ENCODE data around the gene MTMR3. TPM values are rescaled to one million over a fixed set of nuclear protein-coding genes. Genes with fewer than 3 reads are reported as not detected.

The MTMR3 gene
- polyA plus RNA-seq, 1 of the 3 experiments (the other 2 are of a cell fraction): 20.4 TPM

- Histone ChIP-seq H3K4me1 (ENCODE audit: control insufficient read depth in 1 of 2, insufficient read depth in 2 of 2, low read depth in 1 of 2, low read length in 1 of 2) (no peaks in the 10 kb centered on the region), H3K9me3 (no peaks in the 10 kb centered on the region), H4K20me1 (ENCODE audit: insufficient read depth) (no peaks in the 10 kb centered on the region), H3K4me2 (no peak overlapping the region), H3K27me3 (ENCODE audit: insufficient read depth) (no peaks in the 10 kb centered on the region), H2AFZ (ENCODE audit: low read depth) (no peak overlapping the region), H3K9ac (no peak overlapping the region), H3K79me2 (ENCODE audit: insufficient read depth) (0 out of 2 replicates have a peak, but pooled peaks cover 11% of the 10 kb centered on the region), H3F3A (replicated peaks; ENCODE audit: insufficient read depth) (peaks cover 3% of the 10 kb centered on the region), H3K27ac (ENCODE audit: low read depth in 2 of 2, low read length in 1 of 2) (no peak overlapping the region), H3K36me3 (replicated peaks in 1 of 2; ENCODE audit: control insufficient read depth in 1 of 2, insufficient read depth in 2 of 2, low read length in 1 of 2) (peaks cover 4 to 8% of the 10 kb centered on the region in 2 experiments), H3K9me2 (no peaks in the 10 kb centered on the region), H3K4me3 (ENCODE audit: low read depth in 2 of 2, low read length in 1 of 2) (no peak overlapping the region)
- no peak for DNase-seq
- POLR2A ChIA-PET: no interaction called here
- CTCF ChIA-PET: interaction anchor here (0.9 kb wide), 1 partner anchor 21 kb away, joined by 3 read pairs; no protein-coding TSS in a partner anchor
- 89% methylated on average over 2 of the region's 2 CpGs for WGBS (ENCODE audit: low lambda C conversion rate)
- no peak for TF ChIP-seq FOXM1 (IDR thresholded peaks at IDR 0.05; ENCODE audit: low read depth)
- TF ChIP-seq CTCF (IDR thresholded peaks at IDR 0.05): no peak
- no peak for TF ChIP-seq REST (IDR thresholded peaks at IDR 0.05; ENCODE audit: low read depth, low read length)
- no peak for TF ChIP-seq IRF3 (IDR thresholded peaks at IDR 0.05; ENCODE audit: low read depth, low read length)
- no peak for TF ChIP-seq GABPA (IDR thresholded peaks at IDR 0.05; ENCODE audit: low read depth)
- no peak for TF ChIP-seq MAX (IDR thresholded peaks at IDR 0.05; ENCODE audit: low read depth)
- TF ChIP-seq SIN3A (IDR thresholded peaks at IDR 0.05; ENCODE audit: borderline replicate concordance, low read depth, low read length): no peak
- TF ChIP-seq YY1 (IDR thresholded peaks at IDR 0.05; ENCODE audit: low read depth): no peak
- no peak for TF ChIP-seq FOSL2 (IDR thresholded peaks at IDR 0.05; ENCODE audit: borderline replicate concordance, low read depth)
These were observed 89.1 kb downstream of the MTMR3 start for GRCh38 chr22:29972121-29972520.

- DNase-seq: no peak
- WGBS (ENCODE audit: low lambda C conversion rate): 97% methylated on average over 4 of the region's 4 CpGs
- CTCF ChIA-PET: interaction anchor here (1.6 kb wide), 1 partner anchor 32 kb away, joined by 4 read pairs; no protein-coding TSS in a partner anchor
- Histone ChIP-seq H3K4me2 (no peak overlapping the region), H4K20me1 (ENCODE audit: insufficient read depth) (no peaks in the 10 kb centered on the region), H3K79me2 (ENCODE audit: insufficient read depth) (0 out of 2 replicates have a peak, but pooled peaks cover 1% of the 10 kb centered on the region), H3F3A (replicated peaks; ENCODE audit: insufficient read depth) (peaks cover 3% of the 10 kb centered on the region), H3K4me1 (ENCODE audit: control insufficient read depth in 1 of 2, insufficient read depth in 2 of 2, low read depth in 1 of 2, low read length in 1 of 2) (no peaks in the 10 kb centered on the region), H3K27me3 (ENCODE audit: insufficient read depth) (no peaks in the 10 kb centered on the region), H3K4me3 (ENCODE audit: low read depth in 2 of 2, low read length in 1 of 2) (no peak overlapping the region), H3K27ac (ENCODE audit: low read depth in 2 of 2, low read length in 1 of 2) (no peak overlapping the region), H3K36me3 (replicated peaks in 1 of 2; ENCODE audit: control insufficient read depth in 1 of 2, insufficient read depth in 2 of 2, low read length in 1 of 2) (peaks cover 4 to 8% of the 10 kb centered on the region in 2 experiments), H2AFZ (ENCODE audit: low read depth) (no peak overlapping the region), H3K9me3 (no peaks in the 10 kb centered on the region), H3K9me2 (no peaks in the 10 kb centered on the region), H3K9ac (no peak overlapping the region)
- POLR2A ChIA-PET: no interaction called here
- TF ChIP-seq USF2 (IDR thresholded peaks at IDR 0.05; ENCODE audit: borderline replicate concordance, low read depth, low read length): no peak
- TF ChIP-seq NRF1 (IDR thresholded peaks at IDR 0.05; ENCODE audit: low read depth, low read length): no peak
- no peak for TF ChIP-seq REST (IDR thresholded peaks at IDR 0.05; ENCODE audit: low read depth, low read length)
- no peak for TF ChIP-seq NFIC (IDR thresholded peaks at IDR 0.05; ENCODE audit: borderline replicate concordance)
- TF ChIP-seq MEF2A (IDR thresholded peaks at IDR 0.05; ENCODE audit: borderline replicate concordance, low read depth): no peak
- TF ChIP-seq SMC3 (IDR thresholded peaks at IDR 0.05; ENCODE audit: low read depth, low read length): no peak
- TF ChIP-seq POLR2AphosphoS5 (IDR thresholded peaks at IDR 0.05; ENCODE audit: low read depth, low read length): no peak
These were observed 90.3 kb downstream of the MTMR3 start for GRCh38 chr22:29973269-29973668.
